Fibroblast of lung (primary cell): ENCODE measurements around the gene DOP1B.
"Not testable (repeated sequence)": the region's sequence is repeated elsewhere in the genome, so short reads cannot be mapped to it uniquely, and the experiment has no call there.

Source experiments
- CTCF ChIP-seq, 2 donors: IDR thresholded peaks in 1 of 2; conservative IDR thresholded peaks in 1 of 2; 1 replicate in 1 of 2; 2 replicates in 1 of 2; pipeline ENCODE4 v1.5.1; 2011 to 2012; ENCODE audit warnings: low read length in 2 of 2, control low read depth in 1 of 2, inconsistent platforms in 1 of 2, low read depth in 1 of 2, mild to moderate bottlenecking in 1 of 2
- EZH2 ChIP-seq: IDR thresholded peaks from 2 replicates; pipeline ENCODE4 v1.5.1; 2012; ENCODE audit warnings: low read length, control low read depth, mild to moderate bottlenecking; ENCODE audit errors: missing control alignments

GRCh38 chr21:36130839-36131238, 25.8 kb upstream of the DOP1B start:
- not testable (repeated sequence) for TF ChIP-seq CTCF (conservative IDR thresholded peaks at IDR 0.05 in 1 of 2, IDR thresholded peaks at IDR 0.05 in 1 of 2; ENCODE audit: low read depth in 1 of 2, low read length in 2 of 2); EZH2
